Measurements from ENCODE around the gene MSL2. TPM values are rescaled to one million over a fixed set of nuclear protein-coding genes. Genes with fewer than 3 reads are reported as not detected.
"Not testable (repeated sequence)": the region's sequence is repeated elsewhere in the genome, so short reads cannot be mapped to it uniquely, and the experiment has no call there.

The MSL2 gene
- total RNA-seq, 1 donor from 2014 or later, result 14.5 TPM

DNA sequence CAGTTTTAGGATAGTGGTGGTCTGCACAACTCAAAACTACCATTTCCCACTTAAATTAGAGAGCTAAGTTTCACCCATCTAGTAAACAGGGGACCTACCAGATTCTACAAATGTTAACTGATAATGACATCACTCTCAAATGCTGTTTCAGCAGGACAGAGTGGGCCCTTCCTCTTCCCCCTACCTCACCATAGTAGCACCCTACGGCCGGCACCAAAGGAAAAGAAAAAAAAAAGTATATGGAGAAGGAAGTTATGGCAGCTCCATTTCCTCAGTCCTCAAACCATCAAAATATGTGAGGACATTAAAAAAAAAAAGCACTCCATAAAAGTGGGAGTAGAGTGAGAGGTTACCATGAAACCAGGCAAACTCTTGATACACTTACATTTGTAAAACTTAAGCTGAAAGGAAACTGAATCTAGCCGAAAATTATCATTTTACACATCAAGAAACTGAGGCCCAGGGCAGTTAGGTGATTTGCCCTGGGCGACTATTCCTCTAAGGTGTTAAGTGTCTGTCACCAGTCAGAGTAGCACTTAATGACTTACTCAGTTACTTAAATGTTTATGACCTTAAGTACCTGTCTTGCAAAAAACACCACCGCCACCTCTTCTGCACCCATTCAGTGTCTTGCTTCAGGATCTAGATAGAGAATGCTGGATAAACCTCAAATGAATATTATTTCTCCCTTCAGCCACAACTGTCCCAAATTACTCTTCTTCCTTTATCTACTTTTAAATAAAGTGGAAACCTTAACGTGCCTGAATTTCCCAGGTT lies 2.7 kb downstream of the MSL2 start:
- DNase-seq (ENCODE audit: low spot score) (no peak), ATAC-seq (no peak)

DNA sequence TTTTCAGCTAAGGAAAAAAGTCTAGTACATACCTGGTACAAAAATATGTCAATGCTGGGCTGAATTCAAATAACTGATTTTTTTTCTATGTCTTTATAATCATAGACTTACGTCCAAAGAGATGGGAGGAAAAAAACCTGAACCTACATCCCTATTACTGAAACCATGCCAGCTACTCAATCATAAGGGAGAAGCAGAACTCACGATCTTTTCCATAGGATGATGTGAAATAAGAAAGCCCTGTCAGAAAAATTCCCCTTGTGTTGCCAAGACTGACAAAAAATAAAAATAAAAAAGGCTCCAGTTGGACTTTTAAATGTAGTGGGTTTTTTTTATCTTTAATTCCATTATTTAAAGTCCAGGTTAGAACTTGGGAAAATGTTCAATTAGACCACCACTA lies 3.3 kb downstream of the MSL2 start:
- ATAC-seq (no peak), DNase-seq (ENCODE audit: low spot score) (no peak)

DNA sequence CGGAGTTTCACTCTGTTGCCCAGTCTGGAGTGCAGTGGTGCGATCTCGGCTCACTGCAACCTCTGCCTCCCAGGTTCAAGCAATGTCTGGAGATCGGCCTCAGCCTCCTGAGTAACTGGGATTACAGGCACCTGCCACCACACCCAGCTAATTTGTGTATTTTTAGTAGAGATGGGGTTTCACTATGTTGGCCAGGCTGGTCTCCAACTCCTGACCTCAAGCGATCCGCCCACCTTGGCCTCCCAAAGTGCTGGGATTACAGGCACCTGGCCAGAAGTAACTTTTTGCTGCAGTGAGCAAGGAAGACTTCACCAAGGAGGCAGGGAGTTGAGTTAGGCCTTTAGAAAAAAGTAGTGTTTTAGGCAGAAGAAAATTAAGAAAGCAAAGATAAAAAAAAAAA lies 3.9 kb downstream of the MSL2 start:
- not testable (repeated sequence) for ATAC-seq; DNase-seq (ENCODE audit: low spot score)

DNA sequence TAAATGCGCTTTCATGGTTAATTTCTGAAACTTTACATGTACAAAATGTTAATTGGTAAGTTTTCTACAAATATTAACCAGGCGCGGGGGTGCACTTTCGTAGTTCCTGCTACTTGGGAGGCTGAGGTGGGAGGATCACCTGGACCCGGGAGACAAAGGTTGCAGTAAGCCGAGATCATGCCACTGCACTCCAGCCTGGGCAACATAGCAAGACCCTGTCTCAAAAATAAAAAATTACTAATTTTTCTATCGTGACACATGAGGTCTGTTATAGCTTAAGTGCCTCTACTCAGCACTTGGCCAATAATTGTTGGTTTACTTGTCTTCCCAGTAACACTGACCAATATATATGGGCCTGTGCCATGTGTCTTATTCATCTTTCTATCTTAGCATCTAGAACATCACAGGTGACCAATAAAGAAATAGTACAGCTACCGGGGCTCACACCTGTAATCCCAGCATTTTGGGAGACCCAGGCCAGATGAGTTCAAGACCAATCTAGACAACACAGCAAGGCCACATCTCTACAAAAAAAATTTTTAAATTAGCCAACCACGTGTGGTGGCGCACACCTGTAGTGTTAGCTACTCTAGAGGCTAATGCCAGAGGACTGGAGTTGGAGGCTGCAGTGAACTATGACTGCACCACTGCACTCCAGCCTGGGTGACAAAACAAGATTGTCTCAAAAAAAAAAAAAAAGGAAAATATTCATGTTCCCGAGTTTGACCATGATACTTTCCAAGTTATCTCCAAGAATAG lies 6.1 kb downstream of the MSL2 start:
- ATAC-seq, result no peak
- DNase-seq (ENCODE audit: low spot score), result no peak

DNA sequence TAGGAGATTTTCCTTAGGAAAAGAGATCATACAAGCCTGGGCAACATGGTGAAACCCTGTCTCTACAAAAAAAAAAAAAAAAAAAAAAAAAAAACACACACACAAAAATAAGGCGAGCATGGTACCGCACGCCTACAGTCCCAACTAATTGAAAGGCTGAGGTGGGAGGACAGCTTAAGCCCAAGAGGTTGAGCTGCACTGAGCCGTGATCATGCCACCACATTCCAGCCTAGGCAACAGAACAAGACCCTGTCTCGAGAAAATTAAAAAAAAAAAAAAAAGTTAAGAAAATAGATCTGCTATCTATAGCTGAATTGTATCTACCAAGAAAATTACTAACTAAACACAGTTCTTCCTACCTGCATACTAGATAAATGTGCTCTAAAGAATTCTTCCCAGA lies 7.1 kb downstream of the MSL2 start:
- no peak for DNase-seq (ENCODE audit: low spot score)
- ATAC-seq, result no peak

DNA sequence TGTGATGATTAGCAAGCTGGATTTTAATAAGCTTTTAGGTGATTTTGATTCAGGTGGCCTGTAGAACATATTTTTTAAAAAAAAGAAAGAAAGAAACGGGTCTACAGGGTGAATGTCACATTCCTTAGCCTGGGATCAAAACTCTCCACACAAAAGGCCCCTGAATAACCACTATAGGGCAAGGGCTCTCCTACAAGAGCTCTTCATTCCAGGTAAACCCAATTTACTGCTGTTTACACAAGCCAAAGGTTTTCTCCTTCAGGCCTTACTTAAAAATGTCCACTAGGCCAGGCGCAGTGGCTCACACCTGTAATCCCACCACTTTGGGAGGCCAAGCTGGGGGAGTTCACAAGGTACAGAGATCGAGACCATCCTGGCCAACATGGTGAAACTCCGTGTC lies 8.3 kb downstream of the MSL2 start:
- no peak for DNase-seq (ENCODE audit: low spot score)
- no peak for ATAC-seq

DNA sequence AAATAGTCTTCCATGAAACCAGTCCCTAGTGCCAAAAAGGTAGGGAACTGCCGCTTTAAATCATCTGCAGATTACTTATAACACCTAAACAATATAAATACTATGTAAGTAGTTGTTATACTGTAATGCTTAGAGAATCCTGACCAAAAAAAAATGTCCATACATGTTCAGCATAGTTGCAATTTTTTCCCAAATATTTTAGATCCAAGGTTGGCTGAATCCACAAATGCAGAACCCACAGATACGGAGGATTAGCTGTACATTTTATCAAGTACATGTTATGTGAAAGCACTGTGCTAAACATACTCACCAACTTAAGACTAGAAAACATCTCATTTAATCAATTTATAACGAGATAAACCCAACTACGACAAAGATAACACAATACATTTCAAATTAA lies 9.3 kb downstream of the MSL2 start:
- DNase-seq (ENCODE audit: low spot score), result no peak
- ATAC-seq, result no peak

DNA sequence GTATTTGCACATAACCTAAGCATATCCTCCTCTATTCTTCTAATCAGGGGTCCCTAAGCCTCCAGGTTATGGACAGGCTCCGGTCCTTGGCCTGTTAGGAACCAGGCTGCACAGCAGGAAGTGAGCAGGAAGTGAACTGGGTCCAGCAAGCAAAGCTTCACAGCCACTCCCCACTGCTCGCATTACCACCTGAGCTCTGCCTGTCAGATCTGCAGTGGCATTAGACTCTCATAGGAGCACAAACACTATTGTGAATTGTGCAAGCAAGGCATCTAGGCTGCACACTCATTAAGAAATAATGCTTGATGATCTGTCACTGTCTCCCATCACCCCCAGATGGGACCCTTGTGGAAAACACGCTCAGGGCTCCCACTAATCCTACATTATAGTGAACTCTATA lies 9.8 kb downstream of the MSL2 start:
- ATAC-seq (peak; percentile 58), DNase-seq (ENCODE audit: low spot score) (no peak)

DNA sequence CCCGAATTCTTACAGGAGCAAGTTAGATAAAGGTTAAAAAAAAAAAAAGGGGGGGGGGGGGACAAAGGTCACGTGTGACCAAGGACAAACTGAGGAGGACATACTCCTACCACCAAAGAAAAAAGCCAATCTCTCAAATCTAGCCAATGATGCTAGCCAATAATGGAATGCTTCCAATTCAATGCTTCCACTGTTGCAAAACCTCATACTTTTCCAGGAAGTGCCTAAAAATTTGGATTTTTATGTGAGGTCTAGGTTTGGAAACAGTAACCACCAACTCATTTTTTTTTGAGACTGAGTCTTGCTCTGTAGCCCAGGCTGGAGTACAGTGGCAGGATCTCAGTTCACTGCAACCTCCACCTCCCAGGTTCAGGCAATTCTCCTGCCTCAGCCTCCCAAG lies 11.4 kb downstream of the MSL2 start:
- peak; percentile 73 for ATAC-seq
- no peak for DNase-seq (ENCODE audit: low spot score)

DNA sequence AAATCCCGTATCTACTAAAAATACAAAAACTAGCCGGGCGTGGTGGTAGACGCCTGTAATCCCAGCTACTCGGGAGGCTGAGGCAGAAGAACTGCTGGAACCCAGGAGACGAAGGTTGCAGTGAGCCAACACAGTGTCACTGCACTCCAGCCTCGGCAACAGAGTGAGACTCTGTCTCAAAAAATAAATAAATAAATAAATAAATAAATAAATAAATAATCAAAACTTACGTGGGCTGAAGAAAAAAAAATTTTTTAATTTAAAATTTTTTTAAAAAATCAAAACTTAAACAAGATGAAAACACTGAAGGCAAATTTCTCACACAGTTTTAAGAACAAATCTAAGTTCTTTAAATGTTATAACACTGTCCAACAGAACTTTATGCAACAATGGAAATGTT lies 14.4 kb downstream of the MSL2 start:
- DNase-seq (ENCODE audit: low spot score) (no peak), ATAC-seq (no peak)

DNA sequence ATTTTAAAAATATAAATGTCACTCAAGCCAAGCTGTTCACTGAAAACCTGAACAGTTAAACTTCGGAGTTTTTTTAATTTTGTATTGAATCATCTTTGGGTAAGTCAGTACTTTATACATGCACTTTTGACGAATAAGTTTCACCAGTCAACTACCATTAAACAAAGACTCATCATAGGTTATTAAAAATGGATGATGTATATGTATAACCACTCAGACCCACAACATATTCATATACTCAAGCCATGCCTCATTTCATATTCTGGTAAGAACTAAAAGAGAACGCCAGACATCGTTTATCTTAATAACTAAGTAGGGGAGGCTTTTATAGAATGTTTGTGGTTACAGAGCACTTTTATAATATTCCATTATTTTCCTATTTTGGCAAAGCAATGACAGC lies 18.3 kb downstream of the MSL2 start:
- no peak for DNase-seq (ENCODE audit: low spot score)
- no peak for ATAC-seq

DNA sequence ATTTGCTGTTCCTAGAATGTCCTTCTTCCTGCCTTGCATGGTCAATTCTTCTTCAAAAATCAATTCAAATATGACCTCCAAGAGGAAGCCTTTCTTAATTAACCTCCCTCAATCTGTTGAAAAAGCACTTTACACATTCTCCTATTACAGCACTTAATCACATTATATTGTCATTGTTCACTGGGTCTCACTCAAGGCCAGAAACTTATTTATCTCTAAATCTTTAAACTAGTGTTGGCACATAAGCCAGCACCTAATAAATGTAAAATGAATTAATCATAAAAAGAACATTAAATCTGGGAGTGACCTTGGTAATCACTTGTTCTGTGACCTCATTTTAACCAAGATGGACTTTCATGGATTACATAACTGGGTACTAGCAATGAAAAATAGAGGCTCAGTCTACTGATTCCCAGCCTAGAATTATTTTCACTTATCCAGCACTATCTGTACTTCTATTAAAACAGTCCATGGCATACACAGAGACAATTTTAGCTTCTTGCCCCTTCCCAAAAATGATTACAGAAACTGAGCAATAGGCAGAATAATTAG lies 22.1 kb downstream of the MSL2 start:
- ATAC-seq, result no peak
- no peak for DNase-seq (ENCODE audit: low spot score)

DNA sequence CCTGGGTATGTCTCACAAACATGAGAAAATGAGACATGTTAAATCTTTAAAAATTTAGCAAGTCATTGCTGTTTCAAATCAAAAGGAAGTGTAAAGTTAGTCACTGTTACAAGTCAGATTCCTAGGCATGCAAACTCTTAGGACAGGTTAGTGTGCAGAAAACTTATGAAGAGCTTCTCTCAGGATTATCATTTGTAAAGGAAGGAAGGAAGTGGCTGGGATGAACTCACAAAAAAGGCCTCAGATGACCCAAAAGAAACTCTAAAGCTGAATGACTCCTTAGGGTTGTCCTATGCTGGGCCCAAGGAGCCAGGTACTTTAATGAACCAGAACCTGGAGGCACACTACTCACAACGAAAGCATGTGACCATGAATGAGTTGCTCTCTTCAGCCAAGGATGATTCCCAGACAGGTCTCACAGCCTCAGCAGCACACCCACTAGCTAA lies 25.0 kb downstream of the MSL2 start:
- no peak for DNase-seq (ENCODE audit: low spot score)
- ATAC-seq, result peak; percentile 16

DNA sequence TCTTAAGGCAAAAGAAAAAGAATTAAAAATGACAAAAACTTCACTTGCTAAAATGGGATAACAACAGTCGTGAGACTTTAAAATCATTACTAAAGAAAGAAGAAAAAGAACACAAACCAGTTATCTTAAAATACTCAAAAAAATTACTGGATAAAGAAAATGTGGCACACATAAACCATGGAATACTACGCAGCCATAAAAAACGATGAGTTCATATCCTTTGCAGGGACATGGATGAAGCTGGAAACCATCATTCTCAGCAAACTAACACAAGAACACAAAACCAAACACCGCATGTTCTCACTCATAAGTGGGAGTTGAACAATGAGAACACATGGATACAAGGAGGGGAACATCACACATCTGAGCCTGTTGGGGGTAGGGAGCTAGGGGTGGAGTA lies 27.9 kb downstream of the MSL2 start:
- not testable (repeated sequence) for DNase-seq (ENCODE audit: low spot score); ATAC-seq

DNA sequence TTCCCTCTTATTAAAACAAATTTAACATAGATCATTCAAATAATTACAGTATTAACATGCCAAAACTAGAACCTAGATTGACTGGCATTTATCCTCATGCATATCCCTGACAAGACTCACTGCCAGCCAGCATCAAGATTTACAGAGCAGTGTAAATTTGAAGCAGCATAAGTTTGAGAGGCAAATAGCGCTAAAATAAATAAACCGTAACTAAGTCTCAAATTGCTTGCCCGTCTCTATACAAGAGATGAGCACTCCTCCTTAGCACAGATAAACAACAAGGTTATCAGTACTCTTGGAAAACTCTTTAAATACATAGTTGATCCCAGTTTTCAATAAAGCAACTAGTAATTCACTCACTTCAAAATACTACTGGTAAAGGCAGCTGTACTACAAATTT lies 29.6 kb downstream of the MSL2 start:
- DNase-seq (ENCODE audit: low spot score), result no peak
- peak; percentile 20 for ATAC-seq

DNA sequence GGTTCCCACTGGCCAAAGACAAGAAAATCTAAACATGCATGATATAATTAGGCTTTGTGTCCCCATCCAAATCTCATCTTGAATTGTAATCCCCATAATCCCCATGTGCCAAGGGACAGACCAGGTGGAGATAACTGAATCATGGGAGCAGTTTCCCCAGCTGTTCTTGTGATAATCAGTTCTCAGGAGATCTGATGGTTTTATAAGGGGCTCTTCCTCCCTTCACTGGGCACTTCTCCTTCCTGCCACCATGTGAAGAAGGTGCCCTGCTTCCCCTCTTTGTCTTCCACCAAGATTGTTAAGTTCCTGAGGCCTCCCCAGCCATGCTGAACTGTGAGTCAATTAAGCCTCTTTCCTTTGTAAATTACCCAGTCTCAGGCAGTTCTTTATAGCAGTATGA lies 32.5 kb downstream of the MSL2 start:
- not testable (repeated sequence) for DNase-seq (ENCODE audit: low spot score); ATAC-seq

DNA sequence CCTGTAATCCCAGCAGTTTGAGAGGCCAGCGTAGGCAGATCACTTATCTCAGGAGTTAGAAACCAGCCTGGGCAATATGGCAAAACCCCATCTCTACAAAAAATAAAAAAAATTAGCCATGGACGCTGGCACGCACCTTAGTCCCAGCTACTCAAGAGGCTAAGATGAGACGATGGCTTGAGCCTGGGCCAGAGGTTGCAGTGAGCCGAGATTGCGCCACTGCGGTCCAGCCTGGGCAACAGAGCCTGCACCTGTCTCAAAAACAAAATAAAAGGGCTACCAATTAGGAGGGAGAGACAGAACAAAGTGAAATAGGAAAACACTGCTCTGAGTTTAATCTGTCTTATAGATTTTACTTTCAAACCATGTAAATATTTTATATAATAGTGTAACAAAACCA lies 33.8 kb downstream of the MSL2 start:
- ATAC-seq (peak; percentile 89), DNase-seq (ENCODE audit: low spot score) (peak; percentile 62)

DNA sequence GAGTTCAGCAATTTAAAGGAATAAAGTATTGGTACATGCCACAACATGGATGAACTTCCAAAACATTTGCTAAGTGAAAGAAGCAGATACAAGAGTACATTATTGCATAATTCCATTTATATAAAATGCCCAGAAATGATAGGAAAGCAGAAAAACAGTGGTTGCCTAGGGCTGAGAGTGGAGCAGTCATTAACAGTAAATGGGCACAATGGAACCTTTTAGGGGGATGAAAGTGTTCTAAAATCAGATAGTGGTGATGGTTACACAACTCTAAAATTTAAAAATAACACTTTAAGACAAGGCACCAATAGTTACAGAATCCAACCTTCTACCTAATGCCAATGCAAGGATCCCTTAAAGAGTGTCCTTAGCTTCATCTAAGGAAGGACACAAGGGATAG lies 34.6 kb downstream of the MSL2 start:
- ATAC-seq (no peak), DNase-seq (ENCODE audit: low spot score) (no peak)

DNA sequence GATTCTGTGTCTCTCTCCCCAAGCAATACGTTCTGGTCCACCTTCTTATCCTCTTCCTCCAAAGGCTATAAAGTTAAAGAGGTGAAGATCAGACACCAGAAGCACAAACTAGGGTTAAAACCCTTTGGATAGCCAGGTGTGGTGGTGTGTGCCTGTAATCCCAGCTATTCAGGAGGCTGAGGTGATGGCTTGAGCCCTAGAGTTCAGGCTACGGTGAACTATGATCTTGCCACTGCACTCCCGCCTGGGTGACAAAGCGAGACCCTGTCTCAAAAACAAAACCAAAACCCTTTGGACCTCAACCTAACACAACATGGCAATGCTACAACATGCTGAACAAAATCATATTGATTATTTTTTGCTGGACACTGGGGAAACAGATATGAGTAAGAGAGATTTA lies 43.2 kb downstream of the MSL2 start:
- no peak for DNase-seq (ENCODE audit: low spot score)
- peak; percentile 32 for ATAC-seq

DNA sequence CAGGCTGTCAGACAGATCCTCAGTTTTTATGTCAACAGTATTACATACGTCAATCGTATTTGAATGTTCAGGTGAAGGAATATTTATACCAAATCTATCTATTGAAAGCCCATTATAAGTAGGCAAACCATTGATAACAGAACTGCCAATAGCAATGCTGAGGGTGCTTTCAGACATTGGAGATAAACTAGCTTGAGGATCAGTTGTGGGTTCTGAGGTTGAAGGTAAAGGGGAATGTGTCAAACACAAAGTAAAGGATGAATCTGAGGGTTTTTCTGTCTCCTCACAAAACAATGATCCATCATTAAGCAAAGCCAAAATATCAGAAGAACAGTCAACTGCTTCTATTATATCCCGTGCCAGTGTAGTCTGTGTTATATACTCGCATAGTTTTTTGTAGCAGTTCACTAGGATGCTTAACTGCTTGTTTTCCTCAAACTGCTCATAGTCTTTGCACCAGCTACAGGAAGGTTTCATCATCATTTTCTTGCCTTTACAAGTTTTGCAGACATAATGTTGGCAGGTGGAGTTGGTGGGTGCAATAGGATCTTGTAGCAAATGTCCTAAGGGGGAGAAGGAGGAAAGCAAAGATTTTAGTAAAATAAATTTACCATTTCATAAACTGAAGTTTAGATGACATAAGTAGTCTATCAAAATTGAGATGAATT lies 43.8 kb downstream of the MSL2 start:
- ATAC-seq (no peak), DNase-seq (ENCODE audit: low spot score) (no peak)

DNA sequence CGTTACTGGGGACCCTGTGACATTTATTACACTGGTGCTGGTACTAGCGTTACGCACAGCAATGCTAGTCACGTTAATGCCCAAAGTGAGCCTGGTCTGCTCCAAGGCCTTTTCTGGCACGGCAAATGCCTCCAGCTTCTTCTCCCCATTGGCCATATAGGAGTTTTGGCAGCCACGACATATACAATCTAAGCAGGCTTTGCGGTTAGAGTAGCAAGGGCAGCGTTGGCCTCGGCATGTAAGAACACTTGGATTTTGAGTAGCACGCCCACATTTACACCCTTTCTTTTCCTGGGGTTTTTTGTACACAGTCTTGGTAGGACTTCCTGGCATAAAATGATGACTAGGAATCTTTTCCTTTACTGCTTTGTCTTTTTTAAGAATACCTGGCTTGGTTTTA lies 44.9 kb downstream of the MSL2 start:
- ATAC-seq (no peak), DNase-seq (ENCODE audit: low spot score) (no peak)

DNA sequence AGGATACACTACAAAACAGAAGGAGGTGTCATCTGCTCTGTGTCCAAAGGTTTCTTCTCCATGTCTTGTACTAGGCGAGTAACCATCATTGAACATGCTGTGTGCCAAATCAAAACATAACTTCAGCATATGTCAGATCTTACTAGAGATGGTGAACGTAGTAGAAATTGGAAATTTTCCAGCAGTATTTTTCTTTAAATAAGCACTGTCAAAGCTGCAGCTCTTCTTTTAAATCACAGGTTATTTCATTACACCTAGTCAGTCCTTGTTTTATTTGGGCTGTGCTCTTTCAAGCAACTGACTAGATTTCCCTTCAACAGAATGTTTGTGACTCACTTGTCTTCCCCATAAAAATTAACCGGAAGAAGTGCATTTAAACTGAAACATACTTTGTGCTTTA lies 46.5 kb downstream of the MSL2 start:
- DNase-seq (ENCODE audit: low spot score), result no peak
- ATAC-seq, result no peak

Data from left lobe of liver (tissue), 2 donors.